ENCODE measurements around the gene NPAS2. TPM values are rescaled to one million over a fixed set of nuclear protein-coding genes. Genes with fewer than 3 reads are reported as not detected.
A peak's percentile ranks its signal among the peaks of the same experiment; 100 is the strongest.

NPAS2 gene
- total and polyA plus RNA-seq, 2 donors (not counting 3 experiments of a cell fraction or from before 2014, with no cell fraction given) = 29.0 to 53.9 TPM

GRCh38 chr2:100786297-100786658 is 33.7 kb upstream of the NPAS2 start:
- no peaks in the 10 kb centered on the region for H3K27me3 ChIP-seq (ENCODE audit: control insufficient read depth in 2 of 2, insufficient read depth in 2 of 2, low read length in 2 of 2)
- peak overlapping the region; percentile 72 for H3K4me2 ChIP-seq (ENCODE audit: insufficient read depth, low read length)

GRCh38 chr2:100786985-100787384 is 33.0 kb upstream of the NPAS2 start:
- Histone ChIP-seq H2AFZ (ENCODE audit: low read depth, low read length) (no peak overlapping the region), H3K4me3 (replicated peaks in 1 of 3; ENCODE audit: insufficient read depth in 1 of 3, low read depth in 1 of 3, low read length in 3 of 3) (no peak overlapping the region), H3K9me1 (replicated peaks; ENCODE audit: control insufficient read depth, extremely low read depth, insufficient read depth, low read length) (no peaks in the 10 kb centered on the region), H4K20me1 (replicated peaks; ENCODE audit: control insufficient read depth, extremely low read depth, insufficient read depth, low read length) (no peaks in the 10 kb centered on the region), H3K4me1 (ENCODE audit: control insufficient read depth, extremely low read depth, insufficient read depth, low read length) (peaks cover 18% of the 10 kb centered on the region), H3K9me3 (replicated peaks; ENCODE audit: control insufficient read depth, insufficient read depth, low read length) (no peaks in the 10 kb centered on the region), H3K27ac (ENCODE audit: insufficient read depth, low read depth, low read length) (no peak overlapping the region), H3K36me3 (ENCODE audit: control insufficient read depth in 2 of 2, extremely low read depth in 1 of 2, insufficient read depth in 2 of 2, low read length in 2 of 2) (no peaks in the 10 kb centered on the region), H3K9ac (replicated peaks; ENCODE audit: extremely low read depth, insufficient read depth, low read length) (no peak overlapping the region), H3K4me2 (ENCODE audit: insufficient read depth, low read length) (no peak overlapping the region), H3K79me2 (ENCODE audit: control insufficient read depth, insufficient read depth, low read length) (no peaks in the 10 kb centered on the region), H3K27me3 (ENCODE audit: control insufficient read depth in 2 of 2, insufficient read depth in 2 of 2, low read length in 2 of 2) (no peaks in the 10 kb centered on the region)
- ChIA-PET POLR2A (no interaction called here), CTCF (no interaction called here)
- intact Hi-C loops (cut with micrococcal nuclease) (no loop called here), dilution Hi-C loops (cut with MboI; ENCODE audit: extremely low pct_ligation_motif_present, low sequenced_read_pairs) (no loop called here)
- DNase-seq (ENCODE audit: low read depth, low spot score) (no peak), FAIRE-seq (no peak)
- no peak for TF ChIP-seq MAX (IDR thresholded peaks at IDR 0.05; ENCODE audit: insufficient read depth, insufficient read length)
- BruUV-seq (replicated peaks) = no TSS peak

More at GRCh38 chr2:100786297-100786658, 33.7 kb upstream of the NPAS2 start:
- no peaks in the 10 kb centered on the region for H3K79me2 ChIP-seq (ENCODE audit: control insufficient read depth, insufficient read depth, low read length)
- DNase-seq (ENCODE audit: low read depth, low spot score) (peak; percentile 75), FAIRE-seq (peak; percentile 91)
- intact Hi-C loops (cut with micrococcal nuclease) (no loop called here), dilution Hi-C loops (cut with MboI; ENCODE audit: extremely low pct_ligation_motif_present, low sequenced_read_pairs) (no loop called here)
- TF ChIP-seq FOS (IDR thresholded peaks at IDR 0.05; ENCODE audit: borderline replicate concordance, insufficient read depth, low read length) = peak; percentile 56
- no peak for TF ChIP-seq CTCF (IDR thresholded peaks at IDR 0.05; ENCODE audit: extremely low read depth in 1 of 2, insufficient read depth in 1 of 2, low read depth in 1 of 2, low read length in 2 of 2)
- no peaks in the 10 kb centered on the region for H3K36me3 ChIP-seq (ENCODE audit: control insufficient read depth in 2 of 2, extremely low read depth in 1 of 2, insufficient read depth in 2 of 2, low read length in 2 of 2)
- ChIA-PET CTCF (interaction anchor here (1.2 kb wide), 1 partner anchor 56 kb away, joined by 3 read pairs; no protein-coding TSS in a partner anchor), POLR2A (no interaction called here)
- no peaks in the 10 kb centered on the region for H3K9me1 ChIP-seq (replicated peaks; ENCODE audit: control insufficient read depth, extremely low read depth, insufficient read depth, low read length)
- H2AFZ ChIP-seq (ENCODE audit: low read depth, low read length) = peak overlapping the region; percentile 63
- no peaks in the 10 kb centered on the region for H4K20me1 ChIP-seq (replicated peaks; ENCODE audit: control insufficient read depth, extremely low read depth, insufficient read depth, low read length)
- peak overlapping the region; percentile 3 for H3K27ac ChIP-seq (ENCODE audit: insufficient read depth, low read depth, low read length)
- H3K4me1 ChIP-seq (ENCODE audit: control insufficient read depth, extremely low read depth, insufficient read depth, low read length) = peaks cover 25% of the 10 kb centered on the region
- no peaks in the 10 kb centered on the region for H3K9me3 ChIP-seq (replicated peaks; ENCODE audit: control insufficient read depth, insufficient read depth, low read length)
- no TSS peak for BruUV-seq (replicated peaks)
- H3K9ac ChIP-seq (replicated peaks; ENCODE audit: extremely low read depth, insufficient read depth, low read length) = no peak overlapping the region
- no peak overlapping the region for H3K4me3 ChIP-seq (replicated peaks in 1 of 3; ENCODE audit: insufficient read depth in 1 of 3, low read depth in 1 of 3, low read length in 3 of 3)
